HG03342 (cell line): ENCODE data around the gene SLC7A6.
A peak's percentile ranks its signal among the peaks of the same experiment; 100 is the strongest.

Source experiments
- ATAC-seq: cut with Tn5 transposase; IDR thresholded peaks from one replicate; pipeline ENCODE4 v1.9.1; 2021; ENCODE audit warnings: mild to moderate bottlenecking, moderate library complexity; ENCODE audit not compliant: unreplicated experiment

SLC7A6 gene

DNA sequence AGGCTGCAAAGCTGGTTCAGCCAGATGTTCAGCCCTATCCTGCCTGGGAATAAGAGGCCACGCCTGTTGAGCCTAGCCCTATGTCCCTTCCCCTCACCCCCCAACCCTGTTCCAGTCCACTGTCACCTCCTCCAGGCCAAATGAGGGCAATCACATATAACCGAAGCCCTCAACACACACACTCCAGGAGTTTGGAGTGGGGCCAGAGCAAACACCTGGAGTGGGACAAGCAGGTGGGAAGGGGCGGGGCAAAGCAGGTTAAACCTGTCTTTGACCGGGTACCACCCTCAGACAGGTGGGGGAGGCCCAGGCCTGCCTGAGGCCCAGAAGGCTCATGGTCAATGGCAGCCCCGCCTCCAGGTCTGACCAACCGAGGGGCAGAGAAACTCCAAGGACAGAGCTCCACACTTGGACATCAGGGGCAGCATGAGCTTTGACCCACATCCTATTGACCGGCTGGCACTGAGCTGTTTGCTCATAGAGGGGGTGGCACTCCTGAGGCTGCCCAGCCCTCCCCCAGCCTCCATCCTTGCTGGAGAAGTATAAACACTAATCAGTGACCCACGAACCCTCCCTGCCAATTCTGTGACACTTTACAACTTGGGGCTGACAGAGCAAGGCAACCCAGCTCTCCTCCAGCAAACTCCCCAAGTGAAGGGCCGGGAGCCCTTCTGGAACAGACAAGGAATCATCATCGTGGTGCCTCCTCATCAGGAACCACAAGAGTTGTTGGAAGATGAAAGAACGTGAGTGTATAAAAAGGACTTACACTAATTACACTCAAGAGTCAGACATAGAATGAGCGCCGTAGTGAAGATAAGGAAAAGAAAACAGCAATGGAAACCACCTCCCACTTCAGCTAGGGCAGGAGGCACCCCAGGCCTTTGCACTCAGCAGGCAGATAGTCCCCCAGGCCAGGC, 29.9 kb upstream of the SLC7A6 start:
- ATAC-seq: no peak

DNA sequence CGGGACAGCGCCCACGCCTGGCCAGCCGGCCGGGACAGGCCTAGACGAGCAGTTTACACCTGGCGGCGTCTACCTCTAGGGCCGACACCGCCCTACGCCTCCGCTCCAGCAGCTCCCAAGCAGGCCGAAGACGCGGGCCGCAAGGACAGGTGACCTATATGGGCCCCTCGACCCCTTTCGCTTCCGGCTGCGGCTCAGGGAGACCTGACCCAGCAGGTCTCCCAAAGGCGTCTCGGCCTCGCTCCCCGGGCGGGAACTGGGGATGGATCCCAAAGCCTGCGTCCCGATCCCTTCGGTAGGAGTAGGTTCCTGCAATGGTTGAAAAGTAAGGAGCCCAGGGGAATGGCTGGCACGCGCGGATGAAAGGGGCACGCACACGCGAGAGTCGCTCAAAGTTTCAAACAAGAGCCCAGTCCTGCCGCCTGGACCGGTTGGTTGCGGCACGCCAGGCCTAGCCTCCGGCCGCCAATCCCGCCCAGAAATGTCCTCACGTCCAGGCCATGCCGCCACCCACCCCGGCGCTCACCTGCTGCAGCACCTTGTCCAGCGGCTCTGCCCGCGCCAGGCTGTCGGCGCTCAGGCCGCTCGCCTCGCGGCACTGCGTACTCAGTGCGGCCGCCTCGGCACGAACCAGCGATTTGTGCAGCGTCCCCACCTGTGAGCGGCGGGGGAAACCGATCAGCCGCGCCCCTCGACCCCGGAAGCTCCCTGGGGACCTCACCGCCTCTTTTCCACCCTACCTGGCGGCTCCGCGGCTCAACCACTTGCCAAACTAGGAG, 29.0 kb upstream of the SLC7A6 start:
- no peak for ATAC-seq

DNA sequence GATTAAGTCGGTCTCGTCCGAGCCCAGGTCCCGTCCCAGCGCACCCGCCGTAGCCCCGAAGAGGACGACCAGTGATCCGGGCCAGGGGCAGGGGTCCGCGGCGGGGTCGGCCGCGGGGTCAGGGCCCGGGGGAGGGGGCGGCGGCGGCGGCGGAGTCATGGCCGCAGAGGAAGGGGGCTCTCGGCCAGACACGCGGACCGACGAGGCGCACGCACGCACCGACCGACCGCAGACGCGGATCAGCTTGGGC, 28.5 kb upstream of the SLC7A6 start, which contains the start of gene ESRP2:
TSS of gene ESRP2 (minus strand) at position 241 of the 250 bp plus-strand sequence. CDS start at position 159, 82 bp downstream.
- ATAC-seq: no peak

DNA sequence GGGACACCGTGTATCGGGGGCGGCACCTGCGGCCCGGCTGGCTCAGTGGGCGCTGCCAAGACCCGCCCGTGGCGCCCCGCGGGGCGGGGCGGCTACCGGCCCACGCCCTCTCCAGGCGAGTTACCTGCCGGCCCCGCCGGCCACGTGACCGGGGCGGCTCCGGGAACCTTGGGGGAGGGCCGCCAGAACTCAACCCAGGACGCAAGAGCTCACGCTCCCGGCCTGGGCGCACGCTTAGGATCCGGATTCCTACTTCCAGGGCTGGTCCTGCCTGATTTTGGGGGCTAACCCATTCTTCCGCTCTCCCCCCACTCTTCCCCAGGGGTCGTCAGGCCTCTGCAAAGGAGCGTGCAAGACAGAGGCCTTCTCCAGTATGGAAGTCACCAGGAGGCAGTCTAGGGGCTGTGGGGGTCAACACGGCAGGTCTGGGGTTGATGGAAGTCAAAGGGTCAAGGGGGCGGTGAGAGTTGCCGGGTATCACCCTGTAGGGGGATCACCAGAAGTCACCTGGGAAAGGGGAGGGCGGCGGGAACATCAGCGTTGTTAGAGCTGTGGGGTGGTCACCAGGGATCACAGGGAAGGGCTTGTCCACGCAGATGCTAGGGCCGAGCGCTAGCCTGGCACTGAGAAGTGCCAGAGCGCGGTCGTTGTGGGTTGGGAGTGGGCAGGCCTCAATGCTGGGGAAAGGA, 28.0 kb upstream of the SLC7A6 start:
- ATAC-seq: no peak

DNA sequence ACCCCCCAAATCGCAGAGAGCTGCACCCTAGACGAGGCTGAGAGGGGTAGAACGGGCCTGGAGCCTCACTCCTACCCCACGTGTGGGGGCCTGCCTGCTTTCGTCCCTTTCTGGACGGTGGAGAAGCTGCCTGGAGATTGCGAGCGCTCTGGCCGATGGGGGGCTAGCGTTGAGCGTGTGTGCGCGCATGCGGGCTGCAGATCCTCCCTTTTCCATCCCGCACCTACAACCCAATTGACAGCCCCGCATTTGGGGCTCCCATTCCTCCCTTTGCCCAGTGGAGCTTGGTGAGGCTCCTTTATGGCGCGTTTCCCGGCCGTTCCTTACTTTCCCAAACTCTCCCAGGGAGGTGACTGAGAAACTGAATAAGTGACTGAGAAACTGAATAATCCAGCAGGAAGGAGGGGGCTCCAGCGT, 27.5 kb upstream of the SLC7A6 start:
- no peak for ATAC-seq

DNA sequence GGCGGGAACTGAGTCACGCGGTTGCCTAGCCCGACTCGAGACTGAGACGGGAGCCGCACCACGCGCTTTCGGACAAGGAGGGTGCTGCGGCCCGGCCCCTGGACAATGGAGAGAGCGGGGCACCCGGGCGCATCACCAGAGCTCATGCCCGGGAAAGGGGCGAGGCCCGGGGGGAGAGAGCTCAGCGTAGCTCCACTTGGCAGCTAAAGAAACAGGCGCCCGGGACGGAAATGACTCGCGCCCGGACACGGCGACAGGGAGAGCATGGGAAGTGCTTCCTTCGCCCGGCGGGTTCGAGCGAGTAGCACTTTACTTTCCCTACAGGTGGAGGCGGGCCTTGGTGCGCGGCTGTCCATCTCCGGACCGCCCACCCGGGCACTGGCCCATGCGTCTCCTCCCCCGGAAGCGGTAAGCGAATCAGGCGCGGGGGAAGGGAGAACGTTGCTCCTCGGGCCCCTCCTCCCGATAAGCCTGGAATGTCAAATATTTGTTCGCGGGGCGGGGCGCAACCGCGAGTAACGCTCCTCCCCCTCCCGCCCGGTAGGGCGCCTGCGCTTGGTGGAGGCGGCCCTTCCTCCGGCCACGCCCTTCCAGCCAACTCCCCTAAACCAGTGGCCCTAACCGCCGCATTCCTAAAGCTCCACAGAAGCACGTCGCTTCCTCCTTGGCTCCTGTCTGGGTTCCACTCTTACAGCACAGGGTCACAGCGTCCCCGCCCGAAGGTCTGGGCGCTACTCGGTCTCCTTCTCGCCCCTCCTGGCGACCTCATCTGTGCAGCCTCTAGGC, 26.9 kb upstream of the SLC7A6 start:
- peak; percentile 69 for ATAC-seq

DNA sequence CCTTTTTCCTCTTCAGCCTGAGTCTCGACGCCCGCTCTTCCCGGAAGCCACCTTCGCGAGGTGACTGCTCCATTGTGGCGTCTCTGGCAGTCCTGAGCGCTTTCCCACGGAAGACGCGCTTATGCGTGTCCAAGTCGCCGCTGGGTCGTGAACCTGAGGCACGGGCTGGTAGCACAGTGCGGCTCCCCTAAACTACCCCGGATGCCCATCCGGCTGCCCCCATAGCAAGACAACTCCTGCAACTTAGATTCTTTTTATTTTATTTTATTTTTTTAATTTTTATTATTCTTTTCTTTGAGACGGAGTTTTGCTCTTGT, 26.3 kb upstream of the SLC7A6 start:
- ATAC-seq: no peak

DNA sequence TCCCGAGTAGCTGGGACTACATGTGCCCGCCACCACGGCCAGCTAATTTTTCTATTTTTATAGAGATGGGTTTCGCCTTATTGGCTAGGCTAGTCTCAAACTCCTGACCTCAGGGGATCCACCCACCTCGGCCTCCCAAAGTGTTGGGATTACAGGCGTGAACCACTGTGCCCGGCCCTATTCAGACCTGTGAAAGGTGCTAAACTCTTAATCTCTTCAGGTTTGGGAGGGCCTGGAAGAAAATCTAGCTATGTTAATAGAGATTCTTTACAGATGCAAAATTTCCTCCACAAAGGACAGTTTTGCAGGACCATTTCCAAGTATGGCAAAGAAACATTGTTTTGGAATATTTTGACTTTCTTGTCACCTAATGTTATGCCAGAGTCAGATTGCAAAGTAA, 22.2 kb upstream of the SLC7A6 start:
- no peak for ATAC-seq

DNA sequence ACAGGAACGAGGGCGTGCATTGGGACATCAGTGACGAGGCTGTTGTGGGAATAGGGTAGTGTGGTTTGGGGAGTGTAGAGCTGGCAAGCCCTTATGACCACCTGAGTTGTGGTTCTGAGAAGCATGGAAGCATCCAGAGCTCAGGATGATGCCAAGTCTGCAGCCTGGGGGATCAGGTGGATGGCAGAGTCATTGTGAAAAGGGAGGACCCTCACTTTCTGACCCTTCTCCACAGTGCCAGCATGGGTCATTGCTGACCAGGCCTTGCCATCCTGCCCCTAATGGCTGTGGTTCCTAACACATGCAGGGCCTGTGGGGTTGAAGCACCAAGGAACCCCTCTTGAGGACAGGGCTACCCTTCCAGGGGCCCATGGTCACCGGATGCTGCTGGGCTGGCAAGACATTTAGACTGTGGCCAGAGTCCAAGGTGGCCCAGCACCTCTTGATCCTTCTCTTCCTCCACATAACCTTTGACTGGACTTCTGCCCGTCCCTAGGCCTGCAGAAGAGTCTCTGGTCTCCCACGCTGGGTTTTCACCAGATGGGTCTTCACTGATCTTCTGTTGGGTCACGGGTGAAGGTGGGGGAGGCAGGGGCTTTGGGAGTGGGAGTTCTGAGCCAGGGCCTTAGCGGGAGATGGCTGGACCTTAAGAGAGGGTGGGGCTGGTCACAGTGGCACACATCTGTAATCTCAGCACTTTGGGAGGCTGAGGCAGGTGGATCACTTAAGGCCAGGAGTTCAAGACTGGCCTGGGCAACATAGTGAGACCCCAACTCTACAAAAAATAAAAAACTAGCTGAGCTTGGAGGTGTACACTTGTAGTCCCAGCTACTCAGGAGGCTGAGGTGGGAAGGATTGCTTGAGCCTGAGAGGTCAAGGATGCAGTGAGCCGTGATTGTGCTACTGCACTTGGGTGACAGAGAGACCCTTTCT, 21.1 kb upstream of the SLC7A6 start:
- no peak for ATAC-seq

DNA sequence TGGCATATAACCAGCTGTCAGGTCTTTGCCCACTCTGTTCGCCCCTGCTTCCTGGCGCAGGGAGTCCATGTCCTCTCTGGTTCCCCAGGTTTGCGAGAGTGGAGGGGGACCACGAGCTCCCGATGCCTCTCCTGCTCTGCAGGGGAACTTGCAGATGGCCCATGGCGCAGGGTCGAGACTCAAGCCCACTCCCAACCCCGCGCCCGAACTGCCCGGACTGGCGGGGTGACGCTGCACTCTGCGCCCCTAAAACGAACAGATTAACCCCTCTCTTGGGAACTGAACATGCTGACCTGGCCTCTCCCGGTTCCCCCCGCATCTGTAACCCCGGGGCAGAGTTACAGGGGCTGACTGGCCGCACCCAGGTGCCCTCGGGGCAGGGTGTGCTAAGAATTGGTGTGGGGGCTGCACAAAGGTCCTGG, 19.8 kb upstream of the SLC7A6 start:
- no peak for ATAC-seq

DNA sequence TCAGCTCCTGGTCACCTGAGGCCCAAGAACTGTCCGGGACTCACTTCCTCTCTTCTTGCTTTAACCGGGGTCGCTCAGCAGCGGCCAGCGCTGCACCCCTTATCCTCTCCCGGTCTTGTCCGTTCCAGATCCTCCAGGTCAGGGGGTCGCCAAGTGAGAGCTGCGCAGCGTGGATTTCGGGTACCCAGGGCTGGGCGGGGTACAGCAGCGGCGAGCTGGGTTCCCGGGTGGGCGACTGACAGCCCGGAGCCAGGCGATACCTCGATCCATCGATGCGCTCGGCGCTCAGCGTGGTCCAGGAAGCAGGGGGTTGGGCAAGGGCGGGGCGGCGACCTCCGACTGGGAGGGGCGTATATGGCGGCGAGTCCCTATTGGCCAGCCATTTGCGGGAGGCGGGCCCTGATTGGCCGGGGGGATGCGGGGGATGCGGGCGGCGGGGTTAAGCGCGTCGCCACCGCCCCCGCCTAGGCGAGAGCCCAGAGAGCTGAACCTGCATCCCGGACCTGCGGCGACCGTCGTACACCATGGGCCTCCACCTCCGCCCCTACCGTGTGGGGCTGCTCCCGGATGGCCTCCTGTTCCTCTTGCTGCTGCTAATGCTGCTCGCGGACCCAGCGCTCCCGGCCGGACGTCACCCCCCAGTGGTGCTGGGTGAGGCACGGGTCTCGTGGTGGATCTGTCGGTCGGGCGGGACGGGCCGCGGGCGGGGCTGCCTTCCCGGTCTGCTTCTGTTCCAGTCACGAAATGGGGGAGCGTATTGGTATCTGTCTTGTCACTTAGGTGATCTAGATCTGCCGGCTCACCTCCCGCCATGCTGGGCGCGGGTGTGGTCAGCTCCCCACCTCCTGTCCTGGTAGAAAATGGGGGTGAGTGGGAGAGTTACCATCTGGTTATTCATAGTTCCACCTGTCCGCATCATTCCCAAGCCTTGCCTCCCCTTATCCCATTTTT, 19.1 kb upstream of the SLC7A6 start, which contains the start of gene PLA2G15:
TSS of gene PLA2G15 (plus strand) at position 471 of the 951 bp plus-strand sequence. CDS start at position 525, 54 bp downstream.
- ATAC-seq: peak; percentile 84

DNA sequence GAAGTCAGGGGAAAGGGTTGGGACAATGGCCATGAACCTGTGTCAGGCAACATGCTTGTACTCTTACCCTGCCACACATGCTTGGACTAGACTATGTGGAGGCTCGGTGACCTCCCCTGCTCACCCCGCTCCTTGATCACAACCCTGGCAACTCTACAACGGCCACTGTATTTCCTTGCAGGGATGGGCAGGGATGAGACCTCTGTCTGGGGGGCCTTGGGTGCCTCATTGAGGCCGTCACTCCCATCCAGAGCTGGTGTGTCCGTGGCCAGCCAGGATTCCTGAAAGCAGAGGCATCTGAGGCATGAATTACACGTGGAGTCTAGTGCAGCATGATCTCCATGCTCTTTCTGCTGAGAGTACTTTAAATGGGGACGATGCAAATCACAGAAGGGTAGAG, 18.2 kb upstream of the SLC7A6 start:
- ATAC-seq: no peak

DNA sequence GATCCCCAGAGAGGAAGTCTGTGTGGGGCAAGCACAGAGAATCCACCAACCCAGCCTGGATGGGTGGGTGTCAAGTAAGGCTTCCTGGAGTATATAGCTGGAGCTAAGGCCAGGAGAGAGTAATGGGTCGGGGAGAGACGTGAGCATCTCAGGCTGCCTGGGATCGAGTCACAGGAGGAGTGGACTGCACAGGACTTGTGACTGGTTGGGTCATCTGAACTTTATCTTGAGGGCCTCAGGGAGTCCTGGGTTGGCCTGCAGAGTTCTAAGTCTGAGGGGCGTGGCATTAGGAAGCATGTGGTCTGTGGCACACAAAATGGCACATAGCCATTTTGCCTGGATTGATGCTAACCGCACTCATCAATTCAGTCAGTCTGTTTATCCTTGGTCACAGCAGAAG, 17.7 kb upstream of the SLC7A6 start:
- no peak for ATAC-seq

DNA sequence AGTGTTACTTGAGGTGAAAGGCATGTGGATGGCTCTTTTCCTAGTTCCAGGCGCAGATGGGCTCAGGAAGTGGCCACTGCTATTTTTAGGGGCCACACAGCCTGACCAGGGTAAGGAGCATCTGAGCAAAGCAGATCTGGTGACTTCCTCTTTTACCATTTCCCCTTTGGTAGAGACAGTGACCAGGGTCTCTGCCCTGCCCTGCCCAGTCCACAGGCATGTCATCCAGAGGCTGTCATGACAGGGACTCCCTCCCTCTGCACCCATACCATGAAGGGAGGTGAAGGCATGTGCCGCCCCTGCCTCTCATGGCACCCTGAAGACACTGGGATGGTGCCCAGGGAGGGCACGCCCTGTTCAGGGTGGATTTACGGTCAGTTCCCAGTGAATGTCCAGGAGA, 16.9 kb upstream of the SLC7A6 start:
- no peak for ATAC-seq

DNA sequence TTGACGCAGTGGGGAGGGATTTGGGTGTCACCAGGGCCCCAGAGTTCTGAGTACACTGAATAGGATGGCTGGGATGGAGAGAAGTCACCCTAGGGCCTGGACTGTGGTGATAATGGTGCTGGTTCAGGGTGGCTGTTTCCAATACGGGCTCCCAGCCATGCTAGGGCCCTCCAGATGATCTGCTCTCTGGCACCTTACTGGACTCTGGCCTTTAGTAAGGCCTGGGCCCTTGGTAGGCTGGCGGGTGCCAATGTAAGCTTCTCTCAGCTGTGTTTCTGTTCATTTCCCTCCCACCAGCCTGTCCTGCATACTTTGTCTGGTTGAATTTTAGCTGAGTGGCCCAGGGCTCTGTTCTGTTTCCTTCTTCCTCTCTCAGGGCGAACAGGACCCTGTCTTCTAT, 16.4 kb upstream of the SLC7A6 start:
- ATAC-seq: no peak

DNA sequence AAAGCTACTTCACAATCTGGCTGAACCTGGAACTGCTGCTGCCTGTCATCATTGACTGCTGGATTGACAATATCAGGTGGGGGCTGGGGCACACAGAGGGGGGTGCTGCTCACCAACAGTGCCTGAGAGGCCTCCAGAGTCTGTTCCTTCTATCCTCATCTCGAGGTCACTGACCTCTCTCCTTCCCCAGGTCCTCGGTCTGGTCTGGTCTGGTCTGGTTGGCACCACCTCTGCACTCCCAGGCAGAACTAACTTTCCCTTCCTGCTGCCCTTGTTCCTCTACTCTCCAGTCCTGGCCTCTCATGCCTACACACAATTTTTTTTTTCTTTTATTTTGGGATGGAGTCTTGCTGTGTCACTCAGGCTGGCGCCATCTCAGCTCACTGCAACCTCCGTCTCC, 15.0 kb upstream of the SLC7A6 start:
- ATAC-seq: no peak

DNA sequence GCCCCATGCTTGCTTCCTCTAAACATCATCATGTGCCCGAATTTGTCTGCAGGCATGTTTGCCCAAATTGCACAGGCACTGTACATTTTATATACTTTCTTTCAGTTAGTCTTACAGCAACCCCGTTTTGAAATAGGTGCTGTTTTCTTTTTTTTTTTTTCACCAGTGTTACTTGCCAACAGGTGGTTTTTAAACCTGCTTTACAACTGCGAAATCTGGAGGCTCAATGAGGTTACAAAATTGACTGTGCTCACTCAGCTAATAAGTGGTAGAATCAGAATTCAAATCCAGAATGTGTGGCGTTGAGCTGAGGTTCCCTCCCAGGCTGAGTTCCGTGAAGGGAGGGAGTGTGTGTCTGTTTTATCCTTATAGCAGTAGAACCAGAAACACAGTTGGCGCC, 13.4 kb upstream of the SLC7A6 start:
- no peak for ATAC-seq

DNA sequence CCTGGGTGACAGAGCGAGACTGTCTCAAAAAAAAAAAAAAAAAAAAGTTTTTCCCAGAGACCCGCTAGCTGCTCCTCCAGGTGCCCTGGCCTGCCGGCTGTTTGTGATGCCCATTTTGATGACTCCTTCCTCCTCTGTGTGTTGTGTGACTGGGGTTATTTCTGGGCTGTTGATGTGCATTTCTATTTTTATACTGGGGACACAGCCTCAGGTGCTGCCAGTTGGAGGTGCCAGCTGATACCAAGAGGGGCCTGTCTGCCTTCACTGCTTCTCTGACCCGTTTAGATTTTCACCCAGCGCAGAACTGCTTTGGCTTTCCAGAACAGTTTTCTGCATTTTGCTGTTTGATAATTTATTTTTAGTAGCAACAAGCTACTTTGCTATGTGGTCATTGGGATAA, 12.5 kb upstream of the SLC7A6 start:
- ATAC-seq: no peak

DNA sequence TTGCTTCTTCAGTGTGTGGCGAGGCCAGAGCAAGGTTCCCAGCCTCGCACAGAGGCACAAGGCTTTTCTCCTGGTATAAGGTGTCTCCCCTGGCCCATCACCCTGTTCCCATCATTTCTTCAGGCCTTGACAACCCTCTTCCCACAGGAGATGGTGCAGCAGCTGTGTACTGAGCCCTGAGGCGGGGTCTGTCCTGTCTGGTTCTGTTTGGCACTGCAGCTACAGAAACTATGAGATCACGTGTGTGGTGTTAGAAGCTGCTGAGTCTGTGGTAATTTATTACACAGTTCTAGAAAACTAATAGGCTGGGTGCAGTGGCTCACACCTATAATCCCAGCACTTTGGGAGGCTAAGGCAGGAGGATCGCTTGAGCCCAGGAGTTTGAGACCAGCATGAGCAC, 11.9 kb upstream of the SLC7A6 start:
- no peak for ATAC-seq
